ENCODE results near the gene VPS13C.

The VPS13C gene

GRCh38 chr15:61921093-61921492, 139.2 kb downstream of the VPS13C start:
- DNase-seq = no peak

- DNase-seq = no peak
Measured at GRCh38 chr15:61917457-61917856, 142.8 kb downstream of the VPS13C start.

- DNase-seq = no peak
Measured at GRCh38 chr15:61916104-61916503, 144.1 kb downstream of the VPS13C start.

GRCh38 chr15:61915640-61916039, 144.6 kb downstream of the VPS13C start:
- DNase-seq = no peak

- DNase-seq = no peak
Measured at GRCh38 chr15:61910839-61911369, 149.3 kb downstream of the VPS13C start.

- DNase-seq = no peak
Measured at GRCh38 chr15:61908241-61908640, 152.0 kb downstream of the VPS13C start.

- DNase-seq = no peak
Measured at GRCh38 chr15:61907753-61908086, 152.5 kb downstream of the VPS13C start.

GRCh38 chr15:61906961-61907752, 153.1 kb downstream of the VPS13C start:
- DNase-seq = no peak

- no peak for DNase-seq
Measured at GRCh38 chr15:61893146-61893545, 167.1 kb downstream of the VPS13C start.

- DNase-seq = no peak
Measured at GRCh38 chr15:61892140-61892539, 168.1 kb downstream of the VPS13C start.

GRCh38 chr15:61890106-61890505, 170.1 kb downstream of the VPS13C start:
- DNase-seq = no peak

- DNase-seq = no peak
Measured at GRCh38 chr15:61889706-61890105, 170.5 kb downstream of the VPS13C start.

GRCh38 chr15:61888074-61888780, 172.0 kb downstream of the VPS13C start:
- no peak for DNase-seq

GRCh38 chr15:61880084-61880483, 180.2 kb downstream of the VPS13C start:
- no peak for DNase-seq

GRCh38 chr15:61879219-61879618, 181.0 kb downstream of the VPS13C start:
- no peak for DNase-seq

GRCh38 chr15:61871926-61872522, 188.2 kb downstream of the VPS13C start:
- DNase-seq = no peak

GRCh38 chr15:61869656-61870055, 190.6 kb downstream of the VPS13C start:
- no peak for DNase-seq

GRCh38 chr15:61861962-61862361, 198.3 kb downstream of the VPS13C start:
- DNase-seq = no peak

GRCh38 chr15:61857169-61857829, 202.9 kb downstream of the VPS13C start:
- DNase-seq = no peak

GRCh38 chr15:61856295-61856694, 204.0 kb downstream of the VPS13C start:
- no peak for DNase-seq

- no peak for DNase-seq
Measured at GRCh38 chr15:61853195-61853594, 207.1 kb downstream of the VPS13C start.

GRCh38 chr15:61851955-61852354, 208.3 kb downstream of the VPS13C start:
- DNase-seq = no peak

GRCh38 chr15:61849447-61849846, 210.8 kb downstream of the VPS13C start:
- DNase-seq = no peak
